ENCODE results near the gene RAPGEF1.

The RAPGEF1 gene

DNA sequence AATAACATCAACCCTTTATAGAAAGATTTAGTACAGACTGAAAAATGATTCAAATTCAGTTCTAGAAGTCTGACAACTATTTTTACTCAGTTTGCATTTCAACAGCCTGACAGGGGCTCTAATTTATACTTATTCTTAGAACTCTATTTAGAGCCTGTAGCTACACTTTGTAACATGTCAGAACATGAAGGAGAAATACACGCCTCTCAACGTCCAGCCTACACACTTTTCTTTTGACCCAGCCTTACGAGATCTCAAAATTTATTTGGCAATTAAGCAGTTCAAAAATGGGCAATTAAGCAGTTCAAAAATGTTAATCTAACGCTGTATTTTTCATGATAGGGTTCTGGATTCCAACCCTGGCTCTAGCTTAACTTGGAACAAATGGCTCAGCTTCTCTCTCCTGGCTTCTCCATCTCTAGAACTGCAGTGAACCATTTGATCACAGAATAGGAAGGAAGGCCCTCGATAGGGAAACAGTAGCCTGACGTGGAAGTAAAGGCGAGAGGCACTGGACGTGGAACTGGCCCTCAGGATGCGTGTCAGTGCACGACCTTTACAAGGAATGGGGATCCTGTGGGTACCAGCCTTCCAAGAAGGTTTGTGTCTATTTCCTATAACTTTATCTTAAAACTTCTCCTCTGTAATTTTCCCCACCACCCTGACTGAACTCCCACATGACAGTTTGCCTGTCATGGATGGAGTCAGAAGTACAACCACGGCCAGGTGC lies 128.1 kb downstream of the RAPGEF1 start:
- DNase-seq (ENCODE audit: low read depth in 1 of 2, low spot score in 1 of 2) = no peak

DNA sequence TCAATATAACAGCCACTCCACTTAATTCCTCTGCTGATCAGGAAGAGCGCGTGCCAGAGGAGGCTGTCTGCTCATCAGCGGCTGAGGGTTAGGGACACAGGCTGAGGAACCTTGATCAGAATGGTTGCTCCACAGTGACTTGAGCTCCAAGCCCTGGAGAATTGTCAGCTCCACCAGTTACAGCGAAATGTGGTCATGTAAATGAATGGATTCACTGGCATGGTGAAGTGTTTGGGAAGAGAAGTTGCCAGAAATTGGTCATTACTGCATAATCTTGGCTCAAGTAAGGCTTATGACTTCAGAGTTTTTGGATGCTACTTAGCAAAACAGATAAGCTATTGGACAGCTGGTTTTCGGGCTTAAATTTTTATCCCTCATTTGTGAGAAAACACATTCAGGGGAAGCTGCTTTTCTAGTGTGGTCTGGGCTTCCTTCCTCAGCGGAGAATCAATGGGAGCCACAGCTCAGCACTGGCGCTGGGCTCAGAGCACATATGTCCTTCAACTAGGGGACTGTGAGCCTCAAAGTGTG lies 129.6 kb downstream of the RAPGEF1 start:
- no peak for DNase-seq (ENCODE audit: low read depth in 1 of 2, low spot score in 1 of 2)

DNA sequence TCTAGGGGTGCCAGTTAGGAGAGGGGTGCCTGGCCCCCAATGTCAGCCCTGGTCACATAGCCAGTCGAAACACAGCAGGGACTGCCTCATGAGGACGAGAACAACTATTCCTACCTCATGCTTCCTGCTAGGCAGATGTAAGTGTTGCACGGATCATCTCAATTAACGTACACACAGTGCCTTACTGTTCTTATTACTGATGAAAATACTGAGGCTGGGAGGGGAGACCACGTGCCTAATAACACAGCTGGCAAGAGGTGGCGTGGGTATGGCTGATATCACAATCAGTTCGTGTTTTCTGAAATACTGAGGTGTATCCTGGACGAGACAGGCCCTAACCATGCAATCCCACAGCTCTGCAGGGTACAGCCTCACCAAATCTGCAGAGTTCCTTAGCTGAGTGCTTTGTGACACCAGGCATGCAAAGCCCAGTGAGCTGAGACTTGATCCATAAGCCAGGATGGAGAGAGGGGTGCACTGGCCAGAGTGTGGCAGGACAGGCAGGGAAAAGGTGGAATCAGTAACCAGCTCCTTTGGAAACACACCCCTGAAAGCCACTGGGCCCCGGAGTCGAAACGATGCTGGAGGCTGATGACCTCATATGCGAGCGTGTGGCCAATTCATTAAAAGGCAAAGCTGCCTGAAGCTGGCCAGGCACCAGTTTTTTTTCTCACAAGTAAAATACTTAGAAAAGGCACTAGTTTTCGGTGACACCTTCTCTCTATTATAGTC lies 130.6 kb downstream of the RAPGEF1 start:
- no peak for DNase-seq (ENCODE audit: low read depth in 1 of 2, low spot score in 1 of 2)

DNA sequence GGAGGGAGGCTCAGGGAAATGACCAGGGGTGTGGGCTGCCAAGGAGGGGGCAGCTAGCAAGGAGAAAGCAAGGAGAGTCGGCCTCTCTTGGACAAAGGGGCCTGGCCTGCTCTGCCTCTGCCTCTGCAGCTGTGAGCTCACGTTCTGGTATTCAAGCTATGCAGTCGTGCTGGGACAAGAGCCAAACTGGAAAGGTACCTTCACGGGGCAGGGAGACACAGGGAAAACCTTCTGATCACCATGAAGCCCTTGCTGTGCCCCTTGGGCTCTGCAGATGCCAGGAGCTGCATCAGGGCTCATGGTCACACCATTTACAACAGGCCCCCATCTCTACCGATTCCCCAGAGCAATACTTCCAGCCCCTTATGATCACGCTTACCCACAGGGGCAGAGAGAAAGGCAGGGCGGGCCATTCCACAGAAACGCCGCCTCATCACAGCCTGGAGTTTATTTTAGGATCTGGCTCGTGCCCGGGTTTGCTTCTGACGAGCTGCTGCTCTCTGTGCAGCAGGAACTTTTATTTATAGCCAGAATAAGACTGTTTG lies 131.3 kb downstream of the RAPGEF1 start:
- no peak for DNase-seq (ENCODE audit: low read depth in 1 of 2, low spot score in 1 of 2)

DNA sequence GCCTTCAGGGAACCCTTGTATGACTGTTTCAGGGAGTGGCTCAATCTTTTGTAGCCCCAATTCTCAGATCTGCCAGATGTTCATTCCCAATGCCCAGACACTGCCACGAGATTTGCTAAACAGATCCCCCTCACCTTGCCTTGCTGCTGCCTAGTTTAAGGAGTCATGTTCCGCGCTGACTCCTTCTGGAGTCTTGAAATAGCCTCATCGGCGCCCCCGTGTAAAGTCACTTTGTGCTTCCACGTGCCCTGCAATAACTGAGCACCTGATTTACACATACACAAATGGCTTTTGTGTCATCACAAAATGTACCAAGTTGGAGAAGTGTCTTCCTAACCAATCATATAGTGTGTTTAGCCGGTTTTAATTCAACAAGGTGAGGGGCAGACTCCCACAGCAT lies 132.3 kb downstream of the RAPGEF1 start:
- no peak for DNase-seq (ENCODE audit: low read depth in 1 of 2, low spot score in 1 of 2)

DNA sequence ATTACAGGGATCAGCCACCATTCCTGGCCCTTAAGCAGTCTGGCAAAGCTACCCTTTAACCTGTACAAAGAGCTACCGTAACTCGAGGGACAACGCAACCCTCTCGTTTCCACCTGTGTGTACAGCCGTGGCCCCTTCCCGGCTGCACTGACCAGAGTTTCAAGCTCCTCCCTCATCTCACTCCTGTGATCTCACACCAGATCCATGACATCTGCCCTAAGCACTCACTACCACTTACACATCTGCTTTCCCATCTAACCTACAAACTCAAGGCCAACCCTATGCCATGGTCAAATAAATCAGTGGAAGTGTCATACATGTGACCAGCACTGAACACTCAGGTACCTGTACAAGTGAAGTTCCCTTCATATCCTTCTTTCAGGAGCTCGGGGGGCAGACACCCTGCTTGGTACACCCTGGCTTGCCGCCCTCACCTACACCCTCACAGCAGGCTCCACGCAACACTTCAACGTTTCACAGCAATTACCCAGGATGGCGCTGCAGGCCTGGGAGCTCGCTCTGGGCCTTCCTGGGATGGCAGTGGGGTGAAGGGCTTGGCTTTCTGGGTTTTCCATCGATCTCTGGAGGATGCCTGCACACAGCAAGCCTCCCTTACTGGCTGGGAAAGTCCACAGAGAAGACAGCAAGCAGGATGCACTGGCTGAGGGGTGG lies 132.8 kb downstream of the RAPGEF1 start:
- no peak for DNase-seq (ENCODE audit: low read depth in 1 of 2, low spot score in 1 of 2)

DNA sequence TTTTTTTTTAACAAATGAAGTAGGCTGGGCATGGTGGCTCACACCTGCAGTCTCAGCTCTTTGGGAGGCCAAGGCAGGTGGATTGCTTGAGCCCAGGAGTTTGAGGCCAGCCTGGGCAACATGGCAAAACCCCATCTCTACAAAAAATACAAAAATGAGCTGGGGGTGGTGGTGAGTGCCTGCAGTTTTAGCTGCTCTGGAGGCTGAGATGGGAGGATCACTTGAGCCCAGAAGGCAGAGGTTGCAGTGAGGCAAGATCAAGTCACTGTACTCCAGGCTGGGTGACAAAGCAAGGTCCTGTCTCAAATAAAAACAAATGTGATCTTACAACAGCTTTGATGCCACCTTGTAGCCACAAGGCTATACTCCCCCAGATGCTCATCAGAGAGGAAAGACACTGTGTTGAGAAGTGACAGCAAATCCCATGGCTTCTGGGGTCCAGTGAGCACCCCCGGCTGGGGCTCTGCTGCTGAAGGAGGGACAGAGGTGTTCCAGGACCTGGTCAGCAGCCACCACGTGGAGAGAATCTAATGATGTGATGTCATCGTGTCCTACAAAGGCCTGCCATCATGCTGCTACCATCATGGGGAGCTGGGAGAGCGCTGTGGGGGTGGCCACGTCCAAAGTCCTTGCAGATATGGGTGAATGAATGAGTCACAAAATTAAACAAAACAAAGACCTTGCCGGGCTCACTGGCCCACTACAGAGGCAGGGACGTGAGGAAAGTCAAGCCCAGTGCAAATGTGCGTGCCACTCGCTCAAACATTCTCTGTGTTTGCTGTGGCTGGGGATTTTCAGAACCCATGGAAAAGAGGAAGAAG lies 133.9 kb downstream of the RAPGEF1 start:
- DNase-seq (ENCODE audit: low read depth in 1 of 2, low spot score in 1 of 2) = no peak

DNA sequence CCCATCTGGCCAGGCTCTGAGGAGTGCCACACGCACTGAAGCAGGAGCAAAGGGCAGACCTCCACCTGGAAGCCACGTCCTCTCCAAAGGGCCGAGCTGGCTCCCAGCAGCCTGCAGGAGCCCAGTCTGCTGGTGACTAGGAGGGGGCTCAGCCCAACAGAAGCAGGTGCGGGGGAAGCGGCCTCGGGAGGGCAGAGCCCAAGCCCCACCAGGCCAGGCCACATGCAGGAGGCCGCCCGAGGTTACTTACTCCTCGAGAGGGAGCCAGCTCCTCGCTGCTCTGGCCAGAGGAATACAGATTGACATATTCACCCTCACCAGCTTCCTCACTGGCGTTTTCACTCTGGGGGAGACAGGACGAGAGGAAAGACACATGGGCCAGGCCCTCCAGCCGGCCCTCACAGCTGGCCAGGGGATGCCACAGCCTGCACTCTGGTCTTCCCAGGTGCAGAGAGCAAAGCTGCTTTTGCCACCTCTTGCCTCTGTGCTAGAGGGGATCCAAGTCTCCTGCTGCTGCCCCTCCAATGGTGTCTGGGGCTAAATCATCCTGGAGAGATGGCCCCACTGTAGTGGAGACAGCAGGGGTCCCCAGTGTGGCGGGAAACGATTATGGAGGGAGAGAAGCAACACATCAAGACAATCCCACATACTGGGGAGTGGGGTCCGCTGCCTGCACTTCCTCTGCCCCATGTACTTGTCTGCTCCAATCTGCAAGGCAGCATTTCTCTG lies 136.0 kb downstream of the RAPGEF1 start:
- no peak for DNase-seq (ENCODE audit: low read depth in 1 of 2, low spot score in 1 of 2)

DNA sequence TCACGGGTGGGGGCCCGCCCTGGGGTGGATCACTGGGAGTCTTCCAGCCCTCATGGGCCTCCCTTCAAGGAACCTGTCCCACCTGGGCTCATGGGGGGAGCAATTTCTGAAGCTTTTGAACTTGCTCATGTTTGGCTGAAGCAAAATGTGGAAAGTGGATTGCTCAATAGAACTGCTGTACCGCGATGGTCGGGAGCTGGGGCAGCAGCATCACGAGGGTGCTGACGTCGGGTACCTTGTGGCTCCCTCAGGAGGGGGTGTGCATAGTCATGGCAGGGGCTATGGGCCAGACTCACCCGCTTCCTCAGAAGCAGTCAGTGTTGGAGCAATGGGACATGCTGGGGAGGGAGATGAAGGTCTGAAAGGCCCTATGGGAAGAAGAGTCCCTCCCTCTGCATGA lies 136.7 kb downstream of the RAPGEF1 start:
- DNase-seq (ENCODE audit: low read depth in 1 of 2, low spot score in 1 of 2) = no peak

DNA sequence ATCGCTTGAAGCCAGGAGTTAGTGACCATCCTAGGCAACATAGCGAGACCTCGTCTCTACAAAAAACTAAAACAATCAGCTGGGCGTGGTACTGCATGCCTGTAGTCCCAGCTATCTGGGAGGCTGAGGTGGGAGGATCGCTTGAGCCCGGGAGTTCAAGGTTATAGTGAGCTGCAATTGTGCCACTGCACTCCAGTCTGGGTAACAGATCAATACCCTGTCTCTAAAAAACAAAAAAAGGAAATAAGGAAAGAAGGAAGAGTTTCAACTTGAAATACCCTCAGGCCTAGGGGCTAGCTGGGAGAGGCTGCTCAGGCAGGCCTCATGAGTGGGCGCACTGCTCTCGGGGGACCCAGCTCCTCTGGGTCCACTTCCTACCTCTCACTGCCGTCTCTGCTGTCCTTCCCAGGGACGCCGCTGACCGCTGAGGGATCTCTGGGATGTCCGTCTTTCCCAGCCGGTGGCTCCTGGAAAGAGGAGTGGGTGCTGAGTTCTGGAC lies 138.1 kb downstream of the RAPGEF1 start:
- DNase-seq (ENCODE audit: low read depth in 1 of 2, low spot score in 1 of 2) = no peak

DNA sequence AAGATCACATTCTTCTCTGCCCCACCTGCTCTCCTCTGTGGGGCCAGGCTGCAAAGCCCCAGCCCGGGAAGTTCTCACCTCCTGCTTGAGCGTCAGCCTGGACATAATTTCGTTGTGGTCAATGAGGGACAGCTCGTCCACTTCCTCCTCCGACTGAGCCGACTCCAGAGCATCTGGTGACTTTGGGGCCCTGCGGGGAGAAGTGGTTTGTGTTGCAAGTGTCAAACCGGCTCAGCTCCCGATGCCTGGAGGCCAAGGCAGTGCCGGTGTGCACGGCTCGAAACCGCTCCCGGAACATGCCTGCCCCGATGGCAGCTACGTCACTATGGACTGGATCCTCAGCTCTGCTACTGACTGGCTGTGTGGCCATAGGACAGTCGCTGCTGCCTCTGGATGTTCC lies 141.8 kb downstream of the RAPGEF1 start:
- no peak for DNase-seq (ENCODE audit: low read depth in 1 of 2, low spot score in 1 of 2)

DNA sequence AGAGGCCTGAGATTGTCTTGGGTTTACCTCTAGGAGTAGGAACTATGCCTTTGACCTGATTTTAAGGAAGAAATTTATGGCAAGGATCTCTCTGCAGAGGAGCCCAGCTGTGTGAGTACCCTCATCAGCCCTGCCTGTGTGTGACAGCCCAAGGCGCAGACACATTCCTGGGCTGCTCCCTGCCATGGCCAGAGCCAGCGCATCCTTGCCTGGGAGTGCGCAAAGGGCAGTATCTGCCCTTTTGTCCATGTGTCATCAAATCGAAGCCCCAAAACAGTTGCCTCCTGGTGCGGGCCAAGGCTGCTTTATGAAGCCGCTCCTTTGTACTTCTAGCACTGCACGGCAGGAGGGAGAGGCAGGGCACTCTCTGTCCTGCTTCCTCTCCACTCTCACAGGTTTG lies 142.6 kb downstream of the RAPGEF1 start:
- no peak for DNase-seq (ENCODE audit: low read depth in 1 of 2, low spot score in 1 of 2)

DNA sequence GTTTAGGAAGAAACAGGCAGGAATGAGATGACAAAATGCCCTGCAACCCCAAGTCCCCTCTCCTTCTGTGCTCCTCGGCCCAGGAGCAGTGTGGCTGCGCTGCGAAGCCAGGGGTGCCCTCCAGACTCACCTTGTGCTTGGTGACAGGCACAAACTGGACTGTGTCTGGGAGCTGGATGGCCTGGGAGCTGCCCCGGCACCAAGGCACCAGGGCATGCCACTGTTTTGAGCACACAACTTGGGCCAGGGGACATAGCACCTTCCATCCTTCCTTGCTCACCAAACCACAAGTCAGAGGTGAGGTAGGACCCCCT lies 143.5 kb downstream of the RAPGEF1 start:
- DNase-seq (ENCODE audit: low read depth in 1 of 2, low spot score in 1 of 2) = no peak

DNA sequence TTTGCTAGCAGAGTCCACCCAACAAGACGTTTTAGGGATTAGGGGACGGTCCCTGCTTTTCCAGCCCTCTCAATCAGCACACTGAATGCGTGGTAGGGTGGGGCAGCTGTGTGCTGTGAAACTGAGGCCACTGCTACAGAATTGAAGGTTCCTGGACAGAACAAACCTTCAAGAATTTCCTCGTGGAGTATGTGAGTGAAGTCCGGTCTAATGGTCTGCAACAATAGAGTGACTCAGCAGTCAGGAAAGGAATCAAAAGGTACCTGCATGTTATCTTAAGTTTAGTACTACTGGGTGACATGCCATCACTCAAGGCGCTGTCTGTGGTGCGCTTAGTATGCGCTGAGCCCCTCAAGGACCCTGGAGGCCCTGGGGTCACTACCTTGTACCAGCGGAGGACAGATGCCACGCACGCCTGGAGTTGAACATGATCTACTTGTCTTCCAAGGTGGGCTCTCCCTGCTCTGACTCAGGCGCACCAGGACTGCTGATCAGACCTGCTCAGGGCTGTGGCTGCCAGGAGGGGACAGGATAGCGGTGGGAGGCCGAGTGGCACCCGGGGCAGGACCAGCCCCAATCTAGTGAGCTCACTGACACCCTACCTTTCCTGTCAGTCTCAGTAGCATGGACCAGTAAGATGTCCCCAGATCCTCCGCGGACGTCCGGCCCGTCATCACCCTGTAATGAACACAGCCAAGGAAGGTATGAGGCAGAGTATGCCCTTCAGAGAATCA lies 144.0 kb downstream of the RAPGEF1 start:
- no peak for DNase-seq (ENCODE audit: low read depth in 1 of 2, low spot score in 1 of 2)

DNA sequence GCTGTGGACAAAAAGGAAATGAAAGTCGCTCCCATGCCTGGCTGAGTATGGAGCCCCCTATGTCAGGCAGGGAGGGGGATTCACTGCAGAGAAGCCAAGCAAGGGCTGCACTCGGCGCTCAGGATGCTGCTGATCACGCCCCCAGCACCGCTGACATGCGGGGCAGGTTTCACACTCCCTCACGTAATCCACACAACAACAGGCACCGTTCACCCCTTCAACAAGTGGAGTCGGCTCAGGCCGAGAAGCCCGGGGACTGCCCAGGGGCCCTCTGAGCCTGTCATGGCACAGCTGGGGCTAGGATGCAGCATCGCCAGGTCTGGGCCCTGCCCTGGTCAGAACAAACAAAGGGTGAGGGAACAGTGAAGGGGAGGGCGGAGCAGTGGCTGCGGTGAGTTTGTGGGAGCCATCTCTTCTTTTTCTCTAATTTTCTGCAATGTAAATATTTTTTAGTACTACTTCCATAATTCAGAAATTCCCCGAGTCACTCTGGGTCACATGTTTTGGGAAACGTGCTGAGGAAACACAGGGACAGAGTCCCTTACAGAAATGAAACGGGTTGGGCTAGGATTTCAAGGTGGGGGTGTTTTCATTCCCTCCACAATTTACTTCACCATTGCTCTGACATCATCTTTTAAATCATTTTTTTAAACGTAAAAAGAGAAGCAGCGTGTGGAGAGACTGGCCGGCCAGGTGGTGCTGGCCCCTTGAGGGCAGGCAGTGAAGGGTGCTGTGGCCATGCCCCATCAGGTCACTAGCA lies 144.8 kb downstream of the RAPGEF1 start:
- DNase-seq (ENCODE audit: low read depth in 1 of 2, low spot score in 1 of 2) = no peak

DNA sequence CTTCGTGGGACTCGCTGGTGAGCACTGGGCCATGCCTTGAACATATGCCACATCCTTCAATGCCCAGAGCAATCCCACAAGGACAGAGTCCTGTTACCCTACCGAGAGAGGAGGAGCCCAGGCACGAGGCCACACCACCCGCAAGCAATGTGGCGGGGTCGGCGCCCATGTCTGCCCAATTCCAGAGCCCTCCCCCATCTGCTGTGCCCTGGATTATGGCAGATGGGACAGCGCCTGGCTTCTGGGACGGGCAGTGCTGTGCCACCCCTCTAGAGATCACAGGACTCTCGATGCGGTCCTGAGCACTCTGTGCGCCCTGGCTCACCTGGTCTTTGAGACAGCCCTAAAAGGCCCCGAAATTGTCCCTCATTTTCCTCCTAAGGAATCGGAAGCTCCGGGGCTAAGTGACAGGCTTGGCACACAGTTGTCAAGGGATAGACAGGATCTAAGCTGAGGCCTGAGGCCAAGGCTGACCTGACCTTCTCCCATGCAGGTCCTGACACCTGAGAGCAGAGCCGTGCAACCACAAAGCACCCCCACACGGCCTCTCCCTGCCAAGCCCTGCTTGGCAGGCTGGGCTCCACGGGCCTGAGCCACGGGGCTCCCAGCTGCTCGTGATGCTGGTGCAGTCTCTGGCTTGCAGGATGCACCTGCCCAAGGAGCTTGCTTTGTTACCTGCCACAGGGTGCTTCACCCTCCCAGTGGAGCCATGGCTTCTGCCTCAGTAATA lies 145.8 kb downstream of the RAPGEF1 start:
- no peak for DNase-seq (ENCODE audit: low read depth in 1 of 2, low spot score in 1 of 2)

DNA sequence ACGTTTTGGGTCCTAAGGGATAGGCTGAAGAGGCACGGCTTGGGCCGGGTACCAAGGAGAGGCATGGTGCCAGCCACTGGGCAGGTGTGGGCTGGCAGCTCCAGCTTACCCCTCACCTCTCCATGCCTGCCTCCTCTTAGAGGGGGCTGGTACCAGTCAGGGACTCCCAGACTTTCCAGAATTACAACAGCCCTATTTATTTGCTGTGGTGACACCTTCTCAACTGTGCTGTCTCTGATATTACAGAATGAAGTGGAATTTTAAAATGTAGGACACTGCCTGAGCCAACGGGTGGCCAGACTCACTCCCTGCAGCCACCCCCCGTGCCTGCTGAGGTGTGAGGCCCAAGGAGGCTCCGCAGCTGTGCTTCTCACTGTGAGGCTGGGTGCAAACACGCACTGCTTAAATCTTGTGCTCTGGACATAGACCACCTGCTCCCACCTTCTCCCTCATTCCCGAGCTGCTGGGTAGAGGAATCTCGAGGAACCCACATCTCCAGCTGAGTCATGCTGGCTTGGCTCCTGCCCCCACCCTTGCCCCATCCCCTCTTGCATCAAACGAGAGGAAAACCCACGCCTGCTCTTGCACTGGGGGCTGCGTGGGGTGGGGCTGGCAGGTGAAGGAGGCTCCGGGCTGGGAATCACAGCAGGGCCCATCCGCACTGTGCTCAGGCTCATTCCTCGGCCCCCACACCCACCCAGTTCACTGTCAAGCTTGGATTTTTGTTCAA lies 146.6 kb downstream of the RAPGEF1 start:
- DNase-seq (ENCODE audit: low read depth in 1 of 2, low spot score in 1 of 2) = no peak

DNA sequence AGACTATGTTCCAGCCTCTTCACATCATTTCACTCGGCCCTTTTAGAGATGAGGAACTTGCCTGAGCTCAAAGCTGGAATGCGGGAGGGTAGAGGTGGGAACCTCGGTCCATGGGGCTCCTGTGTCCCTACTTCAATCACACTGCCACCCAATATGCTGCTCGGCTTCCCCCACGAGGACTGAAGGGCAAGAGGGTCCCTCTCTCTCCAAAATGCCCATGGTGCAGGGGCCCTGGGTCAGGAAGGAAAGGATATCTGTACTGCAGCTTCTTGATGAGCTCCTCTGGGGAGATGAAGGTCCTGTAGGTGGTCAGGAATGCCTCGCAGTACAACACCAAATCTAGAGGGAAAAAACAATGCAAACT lies 148.0 kb downstream of the RAPGEF1 start:
- DNase-seq (ENCODE audit: low read depth in 1 of 2, low spot score in 1 of 2) = no peak

Measured in activated CD4-positive, alpha-beta T cell treated with anti-CD3 and anti-CD28 coated beads, Interleukin-2, amount 50 U/mL, for 24 hours (primary cell).